SK-N-SH treated with all-trans-retinoic acid at 6 μM for 48 hours (cell line): ENCODE measurements around the gene KCTD20.
"Not testable (repeated sequence)": the region's sequence is repeated elsewhere in the genome, so short reads cannot be mapped to it uniquely, and the experiment has no call there.

Experiments used
- ATAC-seq: fragments of 200-7000 bp; cut with Tn5 transposase; 3 replicates; pipeline ENCODE4 v1.9.1; 2020; ENCODE audit warnings: mild to moderate bottlenecking, moderate library complexity
- BACH2 ChIP-seq: fragments of 250-450 bp; sonication (Bioruptor Pico); IDR thresholded peaks from 2 replicates; pipeline ENCODE4 v1.9.0; 2021; ENCODE audit warnings: mild to moderate bottlenecking, borderline replicate concordance
- CSDC2 ChIP-seq: fragments of 250-450 bp; sonication (Bioruptor Pico); IDR thresholded peaks from 2 replicates; pipeline ENCODE4 v1.5.0; 2020; ENCODE audit warnings: mild to moderate bottlenecking, moderate library complexity
- GLIS3 ChIP-seq: fragments of 250-450 bp; sonication (Bioruptor Pico); IDR thresholded peaks from 2 replicates; pipeline ENCODE4 v1.5.0; 2020; ENCODE audit warnings: mild to moderate bottlenecking, moderate library complexity
- ISL1 ChIP-seq: fragments of 250-450 bp; sonication (Bioruptor Pico); IDR thresholded peaks from 2 replicates; pipeline ENCODE4 v2.1.2; 2022; ENCODE audit warnings: mild to moderate bottlenecking, moderate library complexity
- OSR1 ChIP-seq: fragments of 250-450 bp; sonication (Bioruptor Pico); IDR thresholded peaks from 2 replicates; pipeline ENCODE4 v1.8.0; 2022; ENCODE audit warnings: moderate library complexity, mild to moderate bottlenecking, inconsistent platforms
- POU6F1 ChIP-seq: fragments of 250-450 bp; sonication (Bioruptor Pico); IDR thresholded peaks from 2 replicates; pipeline ENCODE4 v1.8.0; 2021; ENCODE audit warnings: low read depth, mild to moderate bottlenecking, moderate library complexity, borderline replicate concordance
- PPARA ChIP-seq: fragments of 250-450 bp; sonication (Bioruptor Pico); IDR thresholded peaks from 2 replicates; pipeline ENCODE4 v1.5.0; 2020; ENCODE audit warnings: mild to moderate bottlenecking, borderline replicate concordance
- TCF4 ChIP-seq: fragments of 250-450 bp; sonication (Bioruptor Pico); IDR thresholded peaks from 2 replicates; pipeline ENCODE4 v1.8.0; 2021; ENCODE audit warnings: mild to moderate bottlenecking, moderate library complexity, borderline replicate concordance
- TOX ChIP-seq: fragments of 250-450 bp; sonication (Bioruptor Pico); IDR thresholded peaks from 2 replicates; pipeline ENCODE4 v1.8.0; 2021; ENCODE audit warnings: mild to moderate bottlenecking, moderate library complexity, borderline replicate concordance
- ZC3H10 ChIP-seq: fragments of 250-450 bp; sonication (Bioruptor Pico); IDR thresholded peaks from 2 replicates; pipeline ENCODE4 v1.5.1; 2021; ENCODE audit warnings: mild to moderate bottlenecking, moderate library complexity
- ZFP3 ChIP-seq: fragments of 250-450 bp; sonication (Bioruptor Pico); IDR thresholded peaks from 2 replicates; pipeline ENCODE4 v1.5.0; 2020; ENCODE audit warnings: mild to moderate bottlenecking, moderate library complexity
- ZNF70 ChIP-seq: fragments of 450-650 bp; formaldehyde crosslinking; IDR thresholded peaks from 2 replicates; pipeline ENCODE4 v1.5.0; 2020; ENCODE audit warnings: mild to moderate bottlenecking, moderate library complexity
- ZNF8 ChIP-seq: fragments of 450-650 bp; formaldehyde crosslinking; IDR thresholded peaks from 2 replicates; pipeline ENCODE4 v1.5.0; 2020; ENCODE audit warnings: mild to moderate bottlenecking, moderate library complexity
- TF ChIP-seq, protein P1 (sequence below): fragments of 250-450 bp; sonication (Bioruptor Pico); IDR thresholded peaks from 2 replicates; pipeline ENCODE4 v1.5.0; 2020; ENCODE audit warnings: mild to moderate bottlenecking, moderate library complexity
- TF ChIP-seq, protein P2 (sequence below): fragments of 250-450 bp; sonication (Bioruptor Pico); IDR thresholded peaks from 2 replicates; pipeline ENCODE4 v1.8.0; 2020; ENCODE audit warnings: mild to moderate bottlenecking, moderate library complexity, borderline replicate concordance
- TF ChIP-seq, protein P3 (sequence below): fragments of 250-450 bp; sonication (Bioruptor Pico); IDR thresholded peaks from 2 replicates; pipeline ENCODE4 v1.5.1; 2020; ENCODE audit warnings: low read depth, mild to moderate bottlenecking, moderate library complexity

KCTD20 gene

GRCh38 chr6:36442103-36442670 lies 613 bp upstream of the KCTD20 start:
- TF ChIP-seq, protein P1, sequence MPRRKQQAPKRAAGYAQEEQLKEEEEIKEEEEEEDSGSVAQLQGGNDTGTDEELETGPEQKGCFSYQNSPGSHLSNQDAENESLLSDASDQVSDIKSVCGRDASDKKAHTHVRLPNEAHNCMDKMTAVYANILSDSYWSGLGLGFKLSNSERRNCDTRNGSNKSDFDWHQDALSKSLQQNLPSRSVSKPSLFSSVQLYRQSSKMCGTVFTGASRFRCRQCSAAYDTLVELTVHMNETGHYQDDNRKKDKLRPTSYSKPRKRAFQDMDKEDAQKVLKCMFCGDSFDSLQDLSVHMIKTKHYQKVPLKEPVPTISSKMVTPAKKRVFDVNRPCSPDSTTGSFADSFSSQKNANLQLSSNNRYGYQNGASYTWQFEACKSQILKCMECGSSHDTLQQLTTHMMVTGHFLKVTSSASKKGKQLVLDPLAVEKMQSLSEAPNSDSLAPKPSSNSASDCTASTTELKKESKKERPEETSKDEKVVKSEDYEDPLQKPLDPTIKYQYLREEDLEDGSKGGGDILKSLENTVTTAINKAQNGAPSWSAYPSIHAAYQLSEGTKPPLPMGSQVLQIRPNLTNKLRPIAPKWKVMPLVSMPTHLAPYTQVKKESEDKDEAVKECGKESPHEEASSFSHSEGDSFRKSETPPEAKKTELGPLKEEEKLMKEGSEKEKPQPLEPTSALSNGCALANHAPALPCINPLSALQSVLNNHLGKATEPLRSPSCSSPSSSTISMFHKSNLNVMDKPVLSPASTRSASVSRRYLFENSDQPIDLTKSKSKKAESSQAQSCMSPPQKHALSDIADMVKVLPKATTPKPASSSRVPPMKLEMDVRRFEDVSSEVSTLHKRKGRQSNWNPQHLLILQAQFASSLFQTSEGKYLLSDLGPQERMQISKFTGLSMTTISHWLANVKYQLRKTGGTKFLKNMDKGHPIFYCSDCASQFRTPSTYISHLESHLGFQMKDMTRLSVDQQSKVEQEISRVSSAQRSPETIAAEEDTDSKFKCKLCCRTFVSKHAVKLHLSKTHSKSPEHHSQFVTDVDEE (CRISPR knock-in tag): no peak
- TF ChIP-seq ZFP3 (CRISPR knock-in tag): no peak
- TF ChIP-seq CSDC2 (CRISPR knock-in tag): no peak
- TF ChIP-seq, all 23 proteins: peak for 0
- no peak for ATAC-seq

- TF ChIP-seq CSDC2 (CRISPR knock-in tag) (no peak), BACH2 (no peak), OSR1 (CRISPR knock-in tag) (no peak), ZNF70 (no peak), TOX (CRISPR knock-in tag) (no peak), POU6F1 (CRISPR knock-in tag) (no peak), GLIS3 (CRISPR knock-in tag) (no peak), TCF4 (CRISPR knock-in tag) (no peak), ZNF8 (CRISPR knock-in tag) (no peak), ISL1 (CRISPR knock-in tag) (no peak)
- TF ChIP-seq, protein P2, sequence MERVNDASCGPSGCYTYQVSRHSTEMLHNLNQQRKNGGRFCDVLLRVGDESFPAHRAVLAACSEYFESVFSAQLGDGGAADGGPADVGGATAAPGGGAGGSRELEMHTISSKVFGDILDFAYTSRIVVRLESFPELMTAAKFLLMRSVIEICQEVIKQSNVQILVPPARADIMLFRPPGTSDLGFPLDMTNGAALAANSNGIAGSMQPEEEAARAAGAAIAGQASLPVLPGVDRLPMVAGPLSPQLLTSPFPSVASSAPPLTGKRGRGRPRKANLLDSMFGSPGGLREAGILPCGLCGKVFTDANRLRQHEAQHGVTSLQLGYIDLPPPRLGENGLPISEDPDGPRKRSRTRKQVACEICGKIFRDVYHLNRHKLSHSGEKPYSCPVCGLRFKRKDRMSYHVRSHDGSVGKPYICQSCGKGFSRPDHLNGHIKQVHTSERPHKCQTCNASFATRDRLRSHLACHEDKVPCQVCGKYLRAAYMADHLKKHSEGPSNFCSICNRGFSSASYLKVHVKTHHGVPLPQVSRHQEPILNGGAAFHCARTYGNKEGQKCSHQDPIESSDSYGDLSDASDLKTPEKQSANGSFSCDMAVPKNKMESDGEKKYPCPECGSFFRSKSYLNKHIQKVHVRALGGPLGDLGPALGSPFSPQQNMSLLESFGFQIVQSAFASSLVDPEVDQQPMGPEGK: no peak
- TF ChIP-seq, protein P1 (CRISPR knock-in tag): no peak
- TF ChIP-seq, protein P3, sequence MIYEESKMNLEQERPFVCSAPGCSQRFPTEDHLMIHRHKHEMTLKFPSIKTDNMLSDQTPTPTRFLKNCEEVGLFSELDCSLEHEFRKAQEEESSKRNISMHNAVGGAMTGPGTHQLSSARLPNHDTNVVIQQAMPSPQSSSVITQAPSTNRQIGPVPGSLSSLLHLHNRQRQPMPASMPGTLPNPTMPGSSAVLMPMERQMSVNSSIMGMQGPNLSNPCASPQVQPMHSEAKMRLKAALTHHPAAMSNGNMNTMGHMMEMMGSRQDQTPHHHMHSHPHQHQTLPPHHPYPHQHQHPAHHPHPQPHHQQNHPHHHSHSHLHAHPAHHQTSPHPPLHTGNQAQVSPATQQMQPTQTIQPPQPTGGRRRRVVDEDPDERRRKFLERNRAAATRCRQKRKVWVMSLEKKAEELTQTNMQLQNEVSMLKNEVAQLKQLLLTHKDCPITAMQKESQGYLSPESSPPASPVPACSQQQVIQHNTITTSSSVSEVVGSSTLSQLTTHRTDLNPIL: no peak
- peak; percentile 28 for ATAC-seq
Observed at GRCh38 chr6:36443471-36444428, 950 bp downstream of the KCTD20 start.

- TF ChIP-seq PPARA (CRISPR knock-in tag): no peak
- TF ChIP-seq ISL1 (CRISPR knock-in tag): peak; percentile 33
- peak; percentile 6; the same call in 2 of the 3 replicates for ATAC-seq
Observed at GRCh38 chr6:36444470-36444869, 1.7 kb downstream of the KCTD20 start.

DNA sequence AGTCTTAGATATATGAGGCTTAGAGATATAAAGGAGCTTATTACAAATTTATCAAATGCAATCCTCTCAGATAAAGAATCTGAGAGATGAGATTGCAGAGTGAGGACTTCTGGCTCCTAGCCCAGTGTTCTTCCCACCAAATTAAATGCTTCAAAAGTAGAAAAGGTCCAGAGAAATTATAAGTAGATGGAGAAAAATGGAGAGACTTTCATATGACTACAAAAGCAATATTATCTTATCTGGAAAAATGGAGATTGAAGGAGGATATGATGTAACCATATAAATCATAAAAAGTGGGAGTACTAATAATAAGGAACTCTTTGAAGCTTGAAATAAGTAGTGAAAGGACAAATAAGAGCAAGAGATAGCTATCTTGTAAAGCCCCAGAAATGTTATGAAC lies 2.8 kb downstream of the KCTD20 start:
- ATAC-seq: no peak
- TF ChIP-seq ISL1 (CRISPR knock-in tag) (peak; percentile 81), ZC3H10 (CRISPR knock-in tag) (no peak)

DNA sequence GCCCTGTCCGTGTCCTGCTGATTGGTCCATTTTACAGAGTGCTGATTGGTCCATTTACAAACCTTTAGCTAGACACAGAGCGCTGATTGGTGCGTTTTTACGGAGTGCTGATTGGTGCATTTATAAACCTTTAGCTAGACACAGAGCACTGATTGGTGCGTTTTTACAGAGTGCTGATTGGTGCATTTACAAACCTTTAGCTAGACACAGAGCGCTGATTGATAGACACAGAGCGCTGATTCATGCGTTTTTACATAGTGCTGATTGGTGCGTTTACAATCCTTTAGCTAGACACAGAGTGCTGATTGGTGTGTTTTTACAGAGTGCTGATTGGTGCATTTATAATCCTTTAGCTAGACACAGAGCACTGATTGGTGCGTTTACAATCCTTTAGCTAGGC lies 6.4 kb downstream of the KCTD20 start:
- not testable (repeated sequence) for ATAC-seq

- ATAC-seq: not testable (repeated sequence)
Observed at GRCh38 chr6:36452897-36453296, 10.1 kb downstream of the KCTD20 start.
